ENCODE data around the gene CHRND.

GRCh38 chr2:232545511-232546375 is 19.8 kb downstream of the CHRND start:
- TF ChIP-seq POLR2A (IDR thresholded peaks at IDR 0.05; ENCODE audit: low read length): no peak
- no peak for TF ChIP-seq GATA1 (IDR thresholded peaks at IDR 0.05; ENCODE audit: low read depth, low read length)
